Natural killer cell (primary cell): Measurements from ENCODE around the gene GALNT15. TPM values are rescaled to one million over a fixed set of nuclear protein-coding genes. Genes with fewer than 3 reads are reported as not detected.
A peak's percentile ranks its signal among the peaks of the same experiment; 100 is the strongest.

Source experiments
- ATAC-seq, 3 donors: fragments of 150-1000 bp in 2 of 3; fragments of 200-7000 bp in 1 of 3; cut with Tn5 transposase; 1 replicate in 1 of 3; 2 replicates in 2 of 3; pipeline ENCODE4 v1.10.0; 2021; ENCODE audit warnings: mild to moderate bottlenecking in 2 of 3, moderate library complexity in 2 of 3
- DNase-seq, 2 donors: peaks; one replicate each; pipeline versions ENCODE4 v3.0.0 to v3.0.0-alpha.2; 2013 to 2021; ENCODE audit warnings: mixed read lengths in 1 of 2
- H3K27ac ChIP-seq: one replicate; pipeline ENCODE4 v1.5.1; 2013; ENCODE audit warnings: mild to moderate bottlenecking, low read length
- H3K27me3 ChIP-seq: one replicate; pipeline ENCODE4 v1.6.1; 2013; ENCODE audit warnings: low read length; ENCODE audit not compliant: control insufficient read depth, insufficient read depth
- H3K36me3 ChIP-seq: one replicate; pipeline ENCODE4 v1.6.1; 2013; ENCODE audit warnings: low read length; ENCODE audit not compliant: control insufficient read depth, insufficient read depth
- H3K4me1 ChIP-seq: one replicate; pipeline ENCODE4 v1.6.1; 2013; ENCODE audit warnings: low read length; ENCODE audit not compliant: control insufficient read depth, insufficient read depth
- H3K4me3 ChIP-seq: one replicate; pipeline ENCODE4 v1.5.1; 2013; ENCODE audit warnings: low read length
- H3K9me3 ChIP-seq: one replicate; pipeline ENCODE4 v1.6.1; 2013; ENCODE audit warnings: low read length; ENCODE audit not compliant: control insufficient read depth, insufficient read depth
- H3K27ac Mint-ChIP-seq, 2 donors: one replicate each; pipeline ENCODE4 v1.8.0; 2022; ENCODE audit warnings: mild to moderate bottlenecking in 2 of 2, mixed read lengths in 2 of 2, moderate library complexity in 1 of 2
- H3K27me3 Mint-ChIP-seq, 2 donors: one replicate each; pipeline ENCODE4 v1.8.0; 2022; ENCODE audit warnings: low read depth in 2 of 2, mixed read lengths in 2 of 2
- H3K36me3 Mint-ChIP-seq: one replicate; pipeline ENCODE4 v1.8.0; 2022; ENCODE audit warnings: mixed read lengths
- H3K4me1 Mint-ChIP-seq, 2 donors: one replicate each; pipeline ENCODE4 v1.8.0; 2022; ENCODE audit warnings: mixed read lengths in 2 of 2
- H3K4me3 Mint-ChIP-seq: one replicate; pipeline ENCODE4 v1.8.0; 2022; ENCODE audit warnings: mild to moderate bottlenecking, moderate library complexity, mixed read lengths
- H3K9me3 Mint-ChIP-seq, 2 donors: one replicate each; pipeline ENCODE4 v1.8.0; 2022; ENCODE audit warnings: mixed read lengths in 2 of 2
- WGBS: methylation state at CpG from one replicate; pipeline ENCODE4 v1.1.7; 2013; ENCODE audit warnings: missing lambda C conversion rate; ENCODE audit not compliant: insufficient coverage; 5-methylcytosine and 5-hydroxymethylcytosine counted together
- intact Hi-C: fragments of 100-400 bp; cut with micrococcal nuclease; formaldehyde crosslinking; loops from one replicate; pipeline ENCODE4 v1.14.2; 2022
- total RNA-seq, 4 donors: library from RNA; stranded (reverse); fragments of 120-200 nt in 1 of 4; gene quantifications; one replicate each; pipeline versions ENCODE4 v1.2.3 to v1.2.4, GENCODE V29; 2013 to 2022
- TF ChIP-seq, protein P1 (sequence below): fragments of 200-600 bp; IDR thresholded peaks from one replicate; pipeline ENCODE4 v1.8.0; 2022; ENCODE audit warnings: antibody characterized with exemption

The GALNT15 gene
- total RNA-seq, 3 donors from 2014 or later (not counting 1 experiment from before 2014, with no cell fraction given) = not detected

DNA sequence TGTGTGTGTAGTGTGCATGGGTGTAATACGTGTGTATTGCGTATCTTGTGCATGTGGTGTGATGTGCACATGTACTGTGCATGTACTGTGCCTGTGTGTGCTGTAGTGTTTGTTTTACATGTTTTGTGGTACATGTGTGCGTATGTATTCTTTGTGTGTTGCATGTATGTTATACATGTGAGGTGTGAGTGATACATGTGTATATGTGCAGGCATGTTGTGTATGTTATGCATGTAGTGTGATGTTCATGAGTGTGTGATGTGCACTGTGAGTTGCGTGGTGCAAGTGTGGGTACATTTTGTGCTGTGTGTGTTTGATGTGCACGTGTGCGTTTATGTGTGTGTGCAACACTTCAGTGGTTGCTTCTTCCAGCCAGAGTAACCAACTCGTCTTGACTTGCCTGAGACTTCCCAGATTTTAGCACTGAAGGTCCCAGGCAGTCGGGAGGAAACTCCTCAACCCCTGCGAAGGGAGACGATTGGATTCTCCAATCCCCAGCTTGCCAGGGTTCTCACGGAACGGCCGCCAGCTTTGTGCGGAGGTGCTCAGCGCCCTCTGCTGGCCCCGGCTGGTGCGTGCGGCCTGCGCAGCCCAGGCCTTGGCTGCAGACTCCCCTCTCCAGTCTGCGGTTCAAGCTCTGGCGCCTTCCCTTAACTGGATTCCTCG, 3.6 kb downstream of the GALNT15 start:
- H3K36me3 Mint-ChIP-seq = no peaks in the 10 kb centered on the region
- H3K27ac ChIP-seq = no peak overlapping the region
- peak; percentile 49 to 73 for DNase-seq
- H3K27me3 Mint-ChIP-seq = peaks cover 0 to 11% of the 10 kb centered on the region in 2 donors
- H3K9me3 Mint-ChIP-seq = no peaks in the 10 kb centered on the region
- H3K4me3 Mint-ChIP-seq = no peak overlapping the region
- no peak overlapping the region for H3K4me3 ChIP-seq
- ATAC-seq = peak; percentile 68 to 90 (median 69)
- H3K9me3 ChIP-seq = no peaks in the 10 kb centered on the region
- intact Hi-C loops = loop anchor here (10.0 kb wide), 1 partner anchor 983 kb away; no protein-coding TSS in a partner anchor
- TF ChIP-seq, protein P1, sequence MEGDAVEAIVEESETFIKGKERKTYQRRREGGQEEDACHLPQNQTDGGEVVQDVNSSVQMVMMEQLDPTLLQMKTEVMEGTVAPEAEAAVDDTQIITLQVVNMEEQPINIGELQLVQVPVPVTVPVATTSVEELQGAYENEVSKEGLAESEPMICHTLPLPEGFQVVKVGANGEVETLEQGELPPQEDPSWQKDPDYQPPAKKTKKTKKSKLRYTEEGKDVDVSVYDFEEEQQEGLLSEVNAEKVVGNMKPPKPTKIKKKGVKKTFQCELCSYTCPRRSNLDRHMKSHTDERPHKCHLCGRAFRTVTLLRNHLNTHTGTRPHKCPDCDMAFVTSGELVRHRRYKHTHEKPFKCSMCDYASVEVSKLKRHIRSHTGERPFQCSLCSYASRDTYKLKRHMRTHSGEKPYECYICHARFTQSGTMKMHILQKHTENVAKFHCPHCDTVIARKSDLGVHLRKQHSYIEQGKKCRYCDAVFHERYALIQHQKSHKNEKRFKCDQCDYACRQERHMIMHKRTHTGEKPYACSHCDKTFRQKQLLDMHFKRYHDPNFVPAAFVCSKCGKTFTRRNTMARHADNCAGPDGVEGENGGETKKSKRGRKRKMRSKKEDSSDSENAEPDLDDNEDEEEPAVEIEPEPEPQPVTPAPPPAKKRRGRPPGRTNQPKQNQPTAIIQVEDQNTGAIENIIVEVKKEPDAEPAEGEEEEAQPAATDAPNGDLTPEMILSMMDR = peak; percentile 74
- H3K27me3 ChIP-seq = no peaks in the 10 kb centered on the region
- 24% methylated on average over 22 of the region's 22 CpGs for WGBS
- H3K36me3 ChIP-seq = no peaks in the 10 kb centered on the region
- H3K4me1 Mint-ChIP-seq = peaks cover 6 to 9% of the 10 kb centered on the region in 2 donors
- peaks cover 5% of the 10 kb centered on the region for H3K4me1 ChIP-seq
- no peak overlapping the region for H3K27ac Mint-ChIP-seq

DNA sequence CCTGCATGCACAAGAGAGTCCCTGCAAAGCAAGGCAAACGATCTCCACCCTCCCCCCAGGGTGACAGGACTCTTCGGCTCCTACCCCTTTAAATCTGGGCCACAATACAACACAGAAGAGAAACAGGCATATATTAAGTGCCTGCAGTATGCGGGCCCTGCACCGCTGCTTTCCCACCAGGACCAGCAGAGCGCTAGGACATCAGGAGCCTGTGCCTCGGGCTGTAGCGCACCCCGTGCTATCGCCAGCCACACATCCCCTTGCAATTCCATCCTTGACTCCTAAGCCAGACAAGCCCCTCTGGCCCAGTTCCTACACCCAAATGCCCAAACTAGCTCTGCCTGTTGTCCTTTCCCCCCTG, 4.1 kb downstream of the GALNT15 start:
- Mint-ChIP-seq H3K27me3 (peaks cover 0 to 11% of the 10 kb centered on the region in 2 donors), H3K27ac (no peak overlapping the region), H3K4me1 (peaks cover 6 to 9% of the 10 kb centered on the region in 2 donors), H3K4me3 (no peak overlapping the region), H3K36me3 (no peaks in the 10 kb centered on the region), H3K9me3 (no peaks in the 10 kb centered on the region)
- intact Hi-C loops = loop anchor here (10.0 kb wide), 1 partner anchor 984 kb away; no protein-coding TSS in a partner anchor
- no peak for DNase-seq
- peak in 1 of 3 donors; percentile 22 for ATAC-seq
- TF ChIP-seq, protein P1 = peak; percentile 14
- 70% methylated on average over 9 of the region's 9 CpGs for WGBS
- H3K27ac ChIP-seq = no peak overlapping the region
- H3K4me1 ChIP-seq = peaks cover 5% of the 10 kb centered on the region
- no peak overlapping the region for H3K4me3 ChIP-seq
- H3K36me3 ChIP-seq = no peaks in the 10 kb centered on the region
- H3K27me3 ChIP-seq = no peaks in the 10 kb centered on the region
- H3K9me3 ChIP-seq = no peaks in the 10 kb centered on the region

DNA sequence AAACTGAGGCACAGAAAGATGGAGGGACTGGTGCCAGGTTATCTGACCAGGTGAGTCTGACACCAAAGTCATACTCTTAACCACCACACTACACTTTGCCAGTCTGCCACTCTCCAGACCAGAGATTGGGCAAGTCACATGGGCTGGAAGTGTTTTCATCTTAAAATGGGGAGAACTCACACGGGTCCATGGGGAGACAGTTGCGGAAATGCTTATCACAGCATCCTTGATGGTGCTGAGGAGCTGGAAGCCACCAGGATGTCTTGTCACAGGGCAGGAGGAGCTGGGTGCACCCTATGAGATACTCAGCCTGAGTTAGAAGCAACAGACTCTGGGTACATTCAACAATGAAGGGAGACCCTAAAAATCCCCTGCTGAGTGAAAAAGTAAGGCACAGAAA, 4.8 kb downstream of the GALNT15 start:
- H3K4me3 Mint-ChIP-seq = no peak overlapping the region
- H3K27me3 ChIP-seq = no peaks in the 10 kb centered on the region
- intact Hi-C loops = loop anchor here (10.0 kb wide), 1 partner anchor 984 kb away; no protein-coding TSS in a partner anchor
- DNase-seq = no peak
- WGBS = 91% methylated on average over 2 of the region's 2 CpGs
- no peaks in the 10 kb centered on the region for H3K9me3 ChIP-seq
- peaks cover 0 to 11% of the 10 kb centered on the region in 2 donors for H3K27me3 Mint-ChIP-seq
- H3K4me3 ChIP-seq = no peak overlapping the region
- H3K36me3 Mint-ChIP-seq = no peaks in the 10 kb centered on the region
- H3K27ac ChIP-seq = no peak overlapping the region
- TF ChIP-seq, protein P1 = no peak
- H3K27ac Mint-ChIP-seq = no peak overlapping the region
- H3K36me3 ChIP-seq = no peaks in the 10 kb centered on the region
- H3K4me1 ChIP-seq = peaks cover 5% of the 10 kb centered on the region
- no peak for ATAC-seq
- H3K4me1 Mint-ChIP-seq = peaks cover 6 to 9% of the 10 kb centered on the region in 2 donors
- no peaks in the 10 kb centered on the region for H3K9me3 Mint-ChIP-seq
